RWPE1 (cell line): Measurements from ENCODE around the gene MAP3K20.
"Not testable (repeated sequence)": the region's sequence is repeated elsewhere in the genome, so short reads cannot be mapped to it uniquely, and the experiment has no call there.

Experiments
- CTCF ChIA-PET: fragments of 350-600 bp; sonication (Branson Sonifier 250); formaldehyde crosslinking; extraction: SDS; loops from one replicate; lab custom pipeline; 2021; lab: Yijun Ruan, JAX
- POLR2A ChIA-PET: fragments of 400-600 bp; formaldehyde crosslinking; extraction: SDS; loops from one replicate; lab custom pipeline; 2020; ENCODE audit warnings: antibody characterized with exemption; ENCODE audit not compliant: low non-redundant PET; lab: Yijun Ruan, JAX
- DNase-seq: peaks from one replicate; pipeline ENCODE4 v3.0.0; 2012; ENCODE audit warnings: low spot score
- H3K27ac ChIP-seq: fragments of 450-650 bp; 2 replicates; pipeline ENCODE4 v1.5.1; 2017
- CTCF ChIP-seq: fragments of 450-650 bp; conservative IDR thresholded peaks from 2 replicates; pipeline ENCODE4 v1.5.1; 2017; ENCODE audit warnings: low read depth, mild to moderate bottlenecking

Gene MAP3K20

GRCh38 chr2:173090276-173090877, 14.7 kb downstream of the MAP3K20 start:
- H3K27ac ChIP-seq = 0 out of 2 replicates have a peak overlapping the region, but pooled peaks have one; percentile 29
- ChIA-PET POLR2A (no interaction called here), CTCF (interaction anchor here (0.7 kb wide), 1 partner anchor 121 kb away, joined by 4 read pairs; no protein-coding TSS in a partner anchor)
- no peak for TF ChIP-seq CTCF
- DNase-seq = no peak

GRCh38 chr2:173090973-173091660, 15.5 kb downstream of the MAP3K20 start:
- ChIA-PET CTCF (interaction anchor here (0.7 kb wide), 2 partner anchors 122 to 148 kb away, joined by 4 read pairs; no protein-coding TSS in a partner anchor), POLR2A (no interaction called here)
- no peak overlapping the region for H3K27ac ChIP-seq
- no peak for TF ChIP-seq CTCF
- no peak for DNase-seq

GRCh38 chr2:173091910-173092309, 16.3 kb downstream of the MAP3K20 start:
- CTCF ChIA-PET = no interaction called here
- POLR2A ChIA-PET = no interaction called here
- H3K27ac ChIP-seq = no peak overlapping the region
- no peak for TF ChIP-seq CTCF
- no peak for DNase-seq

- no peak overlapping the region for H3K27ac ChIP-seq
- no peak for TF ChIP-seq CTCF
- ChIA-PET CTCF (no interaction called here), POLR2A (no interaction called here)
- no peak for DNase-seq
Observed at GRCh38 chr2:173092844-173093402, 17.3 kb downstream of the MAP3K20 start.

GRCh38 chr2:173093617-173094016, 18.0 kb downstream of the MAP3K20 start:
- H3K27ac ChIP-seq, POLR2A ChIA-PET, DNase-seq, CTCF ChIA-PET: not testable (repeated sequence)

- POLR2A ChIA-PET = no interaction called here
Observed at GRCh38 chr2:173094731-173095130, 19.1 kb downstream of the MAP3K20 start.

More at GRCh38 chr2:173094731-173095130, 19.1 kb downstream of the MAP3K20 start:
- H3K27ac ChIP-seq = no peak overlapping the region
- CTCF ChIA-PET = no interaction called here
- no peak for DNase-seq
- no peak for TF ChIP-seq CTCF
